Activated CD8-positive, alpha-beta memory T cell treated with anti-CD3 and anti-CD28 coated beads, Interleukin-2, amount 10 ng/mL, durations not matched to agents 7 days and 5 days (primary cell): ENCODE measurements around the gene GASK1A. TPM values are rescaled to one million over a fixed set of nuclear protein-coding genes. Genes with fewer than 3 reads are reported as not detected.

Source experiments
- ATAC-seq: fragments of 150-1000 bp; cut with Tn5 transposase; one replicate; pipeline ENCODE4 v1.10.0; 2021; ENCODE audit warnings: moderate library complexity
- CTCF ChIA-PET: fragments of 350-600 bp; sonication (Branson Sonifier 250); formaldehyde crosslinking; loops from one replicate; lab custom pipeline; 2021; ENCODE audit warnings: antibody characterized with exemption; lab: Charles Lee
- DNase-seq: peaks from one replicate; pipeline ENCODE4 v3.0.0-alpha.2; 2020
- H3K27ac Mint-ChIP-seq: one replicate; pipeline ENCODE4 v1.8.0; 2021; ENCODE audit warnings: mild to moderate bottlenecking, mixed read lengths
- H3K27me3 Mint-ChIP-seq: one replicate; pipeline ENCODE4 v1.8.0; 2021; ENCODE audit warnings: mixed read lengths
- H3K36me3 Mint-ChIP-seq: one replicate; pipeline ENCODE4 v1.8.0; 2021; ENCODE audit warnings: mild to moderate bottlenecking, mixed read lengths
- H3K4me1 Mint-ChIP-seq: one replicate; pipeline ENCODE4 v1.8.0; 2021; ENCODE audit warnings: mixed read lengths
- H3K4me3 Mint-ChIP-seq: one replicate; pipeline ENCODE4 v1.8.0; 2021; ENCODE audit warnings: mild to moderate bottlenecking, moderate library complexity, mixed read lengths
- H3K9me3 Mint-ChIP-seq: one replicate; pipeline ENCODE4 v1.8.0; 2022; ENCODE audit warnings: low read depth, mixed read lengths
- total RNA-seq, 2 experiments: library from RNA; stranded (reverse); gene quantifications; one replicate each; pipeline ENCODE4 v1.2.3, GENCODE V29; 2021

Gene GASK1A
- total RNA-seq, 2 experiments from 2014 or later, result not detected

GRCh38 chr3:43102773-43103480 lies 123.8 kb downstream of the GASK1A start:
- H3K27ac Mint-ChIP-seq, result no peak overlapping the region
- no peaks in the 10 kb centered on the region for H3K27me3 Mint-ChIP-seq
- H3K36me3 Mint-ChIP-seq, result no peaks in the 10 kb centered on the region
- ATAC-seq (no peak), DNase-seq (no peak)
- no peaks in the 10 kb centered on the region for H3K9me3 Mint-ChIP-seq
- no peak overlapping the region for H3K4me3 Mint-ChIP-seq
- peaks cover 12% of the 10 kb centered on the region for H3K4me1 Mint-ChIP-seq
- CTCF ChIA-PET, result interaction anchor here (1.3 kb wide), 1 partner anchor 11 kb away, joined by 4 read pairs; no protein-coding TSS in a partner anchor

- Mint-ChIP-seq H3K4me3 (no peak overlapping the region), H3K27me3 (no peaks in the 10 kb centered on the region), H3K4me1 (peaks cover 12% of the 10 kb centered on the region), H3K36me3 (no peaks in the 10 kb centered on the region), H3K9me3 (no peaks in the 10 kb centered on the region), H3K27ac (no peak overlapping the region)
- DNase-seq, result no peak
- CTCF ChIA-PET, result no interaction called here
- ATAC-seq, result no peak
Measured at GRCh38 chr3:43104039-43104438, 124.9 kb downstream of the GASK1A start.

GRCh38 chr3:43104660-43105595 lies 125.8 kb downstream of the GASK1A start:
- H3K36me3 Mint-ChIP-seq, result peaks cover 2% of the 10 kb centered on the region
- no peaks in the 10 kb centered on the region for H3K27me3 Mint-ChIP-seq
- peak overlapping the region; percentile 40 for H3K4me3 Mint-ChIP-seq
- CTCF ChIA-PET, result interaction anchor here (0.8 kb wide), 1 partner anchor 57 kb away, joined by 3 read pairs; no protein-coding TSS in a partner anchor
- peaks cover 12% of the 10 kb centered on the region for H3K4me1 Mint-ChIP-seq
- ATAC-seq (no peak), DNase-seq (no peak)
- peak overlapping the region; percentile 24 for H3K27ac Mint-ChIP-seq
- H3K9me3 Mint-ChIP-seq, result no peaks in the 10 kb centered on the region

GRCh38 chr3:43105596-43106292 lies 126.6 kb downstream of the GASK1A start, which contains the start of gene POMGNT2:
Gene POMGNT2 (minus strand): TSS chr3:43106079. CDS start chr3:43081431, 24,648 bp downstream.
- DNase-seq, result peak; percentile 89
- H3K4me1 Mint-ChIP-seq, result peaks cover 12% of the 10 kb centered on the region
- H3K36me3 Mint-ChIP-seq, result peaks cover 2% of the 10 kb centered on the region
- peak; percentile 100 for ATAC-seq
- H3K27ac Mint-ChIP-seq, result peak within 1 kb of the TSS; percentile 24
- H3K4me3 Mint-ChIP-seq, result peak within 1 kb of the TSS; percentile 71
- H3K27me3 Mint-ChIP-seq, result no peaks in the 10 kb centered on the region
- no peaks in the 10 kb centered on the region for H3K9me3 Mint-ChIP-seq
- CTCF ChIA-PET, result interaction anchor here (0.8 kb wide), 1 partner anchor 56 kb away, joined by 3 read pairs; no protein-coding TSS in a partner anchor

GRCh38 chr3:43106293-43106628 lies 127.2 kb downstream of the GASK1A start:
- peak overlapping the region; percentile 71 for H3K4me3 Mint-ChIP-seq
- no peaks in the 10 kb centered on the region for H3K27me3 Mint-ChIP-seq
- ATAC-seq (peak; percentile 11), DNase-seq (no peak)
- H3K27ac Mint-ChIP-seq, result no peak overlapping the region
- CTCF ChIA-PET, result no interaction called here
- peaks cover 2% of the 10 kb centered on the region for H3K36me3 Mint-ChIP-seq
- no peaks in the 10 kb centered on the region for H3K9me3 Mint-ChIP-seq
- peaks cover 12% of the 10 kb centered on the region for H3K4me1 Mint-ChIP-seq

Other genes starting within 250 kb of the GASK1A start
- gene CCDC13, start 206.1 kb upstream of the GASK1A start, total RNA-seq, result under 1 TPM; 0.35 to 0.41 TPM
- 10 to 100 TPM; 53.6 to 71.1 TPM for gene HIGD1A, start 174.8 kb upstream of the GASK1A start, total RNA-seq
- 1 to 10 TPM; 2.3 to 2.6 TPM for gene ACKR2, start 169.9 kb upstream of the GASK1A start, total RNA-seq
- not detected for gene CYP8B1, start 103.4 kb upstream of the GASK1A start, total RNA-seq
- under 1 TPM in 1 of 2 experiments, not detected in 1; 0.47 TPM for gene ZNF662, start 73.2 kb upstream of the GASK1A start, total RNA-seq
- 1 to 10 TPM; 6.9 to 9.0 TPM for gene POMGNT2, start 126.8 kb downstream of the GASK1A start, total RNA-seq